Sigmoid colon (tissue), 7 donors: ENCODE measurements around the gene EFCAB8. TPM values are rescaled to one million over a fixed set of nuclear protein-coding genes. Genes with fewer than 3 reads are reported as not detected.

ENCODE experiments used
- DNase-seq: peaks from one replicate; pipeline ENCODE4 v3.0.0-alpha.2; 2019
- H3K27ac ChIP-seq, 4 donors: fragments of 200-600 bp; sonication (generic); one replicate each; pipeline ENCODE4 v1.5.1; 2016 to 2019; ENCODE audit warnings: mild to moderate bottlenecking in 1 of 4
- H3K27me3 ChIP-seq, 3 donors: fragments of 200-600 bp; sonication (generic); one replicate each; pipeline ENCODE4 v1.5.1; 2019; ENCODE audit warnings: mild to moderate bottlenecking in 1 of 3
- H3K36me3 ChIP-seq, 4 donors: fragments of 200-600 bp; sonication (generic); one replicate each; pipeline ENCODE4 v1.5.1; 2016 to 2019
- H3K4me1 ChIP-seq, 4 donors: fragments of 200-600 bp; sonication (generic); one replicate each; pipeline ENCODE4 v1.5.1; 2017 to 2019
- H3K4me3 ChIP-seq, 4 donors: fragments of 200-600 bp; sonication (generic); one replicate each; pipeline ENCODE4 v1.5.1; 2017 to 2019; ENCODE audit warnings: mild to moderate bottlenecking in 2 of 4, moderate library complexity in 1 of 4
- H3K9me3 ChIP-seq, 4 donors: fragments of 200-600 bp in 3 of 4; sonication (generic) in 3 of 4; one replicate each; pipeline versions ENCODE4 v1.5.1 to v1.6.1; 2013 to 2019
- EP300 ChIP-seq, 4 donors: sonication (generic); formaldehyde crosslinking; IDR thresholded peaks; one replicate each; pipeline ENCODE4 v1.6.1; 2017; ENCODE audit warnings: antibody characterized with exemption in 4 of 4
- POLR2A ChIP-seq, 2 donors: fragments of 450-650 bp; IDR thresholded peaks; one replicate each; pipeline ENCODE4 v1.6.1; 2016; ENCODE audit warnings: antibody characterized with exemption in 2 of 2, mild to moderate bottlenecking in 2 of 2, moderate library complexity in 2 of 2
- POLR2AphosphoS5 ChIP-seq, 4 donors: sonication (generic); formaldehyde crosslinking; IDR thresholded peaks; one replicate each; pipeline ENCODE4 v1.6.1; 2017; ENCODE audit warnings: antibody characterized with exemption in 4 of 4
- WGBS, 2 donors: extraction: QIAGEN DNeasy Blood & Tissue Kit; methylation state at CpG; one replicate each; pipeline ENCODE4 v1.1.7; 2013; 5-methylcytosine and 5-hydroxymethylcytosine counted together
- intact Hi-C: fragments of 100-400 bp; cut with DNase I; formaldehyde crosslinking; loops from one replicate; pipeline ENCODE4 v1.15.1; 2023
- polyA plus RNA-seq, 3 donors: library from polyadenylated mRNA; stranded (reverse); fragments of 200-250 nt; gene quantifications; one replicate each; pipeline ENCODE4 v1.2.3, GENCODE V29; 2013
- total RNA-seq, 4 donors: library from RNA; depleted of rRNA; stranded (reverse); fragments of >200 nt; gene quantifications; one replicate each; pipeline ENCODE4 v1.1.0, GENCODE V29; 2016
- TF ChIP-seq, protein P1 (sequence below), 4 experiments: fragments of 450-650 bp in 3 of 4; fragments of 200-600 bp in 1 of 4; IDR thresholded peaks; one replicate each; pipeline ENCODE4 v1.5.1; 2016 to 2019; ENCODE audit warnings: antibody characterized with exemption in 4 of 4, mild to moderate bottlenecking in 3 of 4, moderate library complexity in 2 of 4
- donor health status: healthy with polysubstance abuse.
- donor health status: Bipolar disorder and iron deficiency.
- donor health status: healthy.

Gene EFCAB8
- total and polyA plus RNA-seq, 7 donors, result 0.06 to 0.83 (median 0.60) TPM; not detected in 3

DNA sequence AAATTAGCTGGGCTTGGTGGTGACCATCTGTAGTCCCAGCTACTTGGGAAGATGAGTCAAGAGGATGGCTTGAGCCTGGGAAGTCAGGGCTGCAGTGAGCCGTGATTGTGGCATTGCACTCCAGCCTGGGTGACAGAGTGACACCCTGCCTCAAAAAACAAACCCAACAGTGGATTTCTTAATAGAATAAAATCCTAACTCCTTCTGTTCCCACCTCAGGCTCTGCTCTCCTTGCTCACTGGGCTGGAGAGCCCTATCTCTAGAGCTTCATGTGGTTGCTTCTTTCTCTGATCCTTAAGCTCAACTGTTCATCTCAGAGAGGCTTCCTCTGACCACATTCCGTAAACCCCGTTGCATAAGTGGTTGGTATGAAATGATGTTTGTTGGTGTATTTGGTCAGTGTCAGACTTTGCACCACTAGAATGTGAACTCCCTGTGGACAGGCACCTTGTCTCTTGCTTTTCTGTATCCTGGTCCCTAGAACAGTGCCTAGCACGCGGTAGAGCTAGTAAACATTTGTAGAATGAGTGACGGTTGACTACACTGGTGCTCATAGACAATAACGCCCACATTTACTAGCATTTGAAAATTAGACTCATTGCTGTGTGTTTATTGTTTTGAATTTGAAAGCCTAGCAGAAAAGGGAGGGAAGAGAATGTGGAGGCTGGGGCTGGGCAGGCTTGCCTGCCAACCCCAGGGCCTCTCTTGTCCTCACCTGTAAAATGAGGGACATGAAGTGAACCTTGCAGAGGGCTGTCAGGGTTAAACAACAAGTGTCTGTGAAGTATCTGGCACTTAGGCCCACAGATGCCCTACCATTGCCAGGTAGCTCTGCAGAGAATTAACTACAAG lies 34.8 kb upstream of the EFCAB8 start:
- WGBS, 2 donors, result 84 to 88% methylated on average over 7 of the region's 7 CpGs
- peaks cover 5 to 23% (median 14%) of the 10 kb centered on the region in 4 donors for H3K36me3 ChIP-seq
- H3K4me3 ChIP-seq, result no peak overlapping the region
- TF ChIP-seq POLR2A (IDR thresholded peaks at IDR 0.05) (no peak), EP300 (IDR thresholded peaks at IDR 0.05) (no peak), POLR2AphosphoS5 (IDR thresholded peaks at IDR 0.05) (no peak)
- TF ChIP-seq, protein P1, sequence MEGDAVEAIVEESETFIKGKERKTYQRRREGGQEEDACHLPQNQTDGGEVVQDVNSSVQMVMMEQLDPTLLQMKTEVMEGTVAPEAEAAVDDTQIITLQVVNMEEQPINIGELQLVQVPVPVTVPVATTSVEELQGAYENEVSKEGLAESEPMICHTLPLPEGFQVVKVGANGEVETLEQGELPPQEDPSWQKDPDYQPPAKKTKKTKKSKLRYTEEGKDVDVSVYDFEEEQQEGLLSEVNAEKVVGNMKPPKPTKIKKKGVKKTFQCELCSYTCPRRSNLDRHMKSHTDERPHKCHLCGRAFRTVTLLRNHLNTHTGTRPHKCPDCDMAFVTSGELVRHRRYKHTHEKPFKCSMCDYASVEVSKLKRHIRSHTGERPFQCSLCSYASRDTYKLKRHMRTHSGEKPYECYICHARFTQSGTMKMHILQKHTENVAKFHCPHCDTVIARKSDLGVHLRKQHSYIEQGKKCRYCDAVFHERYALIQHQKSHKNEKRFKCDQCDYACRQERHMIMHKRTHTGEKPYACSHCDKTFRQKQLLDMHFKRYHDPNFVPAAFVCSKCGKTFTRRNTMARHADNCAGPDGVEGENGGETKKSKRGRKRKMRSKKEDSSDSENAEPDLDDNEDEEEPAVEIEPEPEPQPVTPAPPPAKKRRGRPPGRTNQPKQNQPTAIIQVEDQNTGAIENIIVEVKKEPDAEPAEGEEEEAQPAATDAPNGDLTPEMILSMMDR (IDR thresholded peaks at IDR 0.05), result no peak
- DNase-seq, result no peak
- H3K9me3 ChIP-seq, result no peaks in the 10 kb centered on the region
- no peaks in the 10 kb centered on the region for H3K27me3 ChIP-seq
- intact Hi-C loops, result loop anchor here (5.0 kb wide), 1 partner anchor 53 kb away; no protein-coding TSS in a partner anchor
- peaks cover 0 to 66% (median 53%) of the 10 kb centered on the region in 4 donors for H3K4me1 ChIP-seq
- peak overlapping the region; percentile 14 to 97 (median 68) for H3K27ac ChIP-seq

DNA sequence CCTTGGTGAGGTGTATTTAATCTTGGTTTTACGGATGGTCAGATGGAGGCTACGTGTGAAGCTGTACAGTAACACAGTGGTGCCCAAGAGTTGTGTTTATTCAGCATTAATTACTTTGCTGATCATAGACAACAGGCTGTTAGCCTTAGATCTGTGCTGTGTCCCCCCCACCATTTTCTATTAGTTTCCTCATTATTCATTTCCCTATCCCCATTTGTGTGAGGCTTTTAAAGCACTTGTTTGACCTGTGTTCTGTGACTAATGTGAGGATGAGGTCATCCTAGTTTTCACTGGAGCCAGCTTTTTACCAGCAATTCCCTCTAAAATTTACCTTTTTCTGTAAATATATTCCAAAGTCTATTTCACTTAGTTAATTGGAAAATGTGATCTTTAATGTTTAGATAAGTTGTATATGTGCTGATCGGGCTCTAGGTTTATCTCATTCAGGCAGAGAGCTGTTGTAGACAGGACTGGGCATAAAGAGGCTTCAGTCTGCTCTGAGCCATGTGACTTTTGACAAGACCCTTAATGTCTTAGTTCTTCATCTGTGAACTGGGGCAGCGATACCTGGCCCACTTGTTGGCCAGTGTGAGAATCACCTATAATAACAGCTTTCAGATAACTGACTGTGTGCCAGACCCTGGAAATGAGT lies 30.6 kb upstream of the EFCAB8 start:
- H3K9me3 ChIP-seq, result no peaks in the 10 kb centered on the region
- H3K27ac ChIP-seq, result peak overlapping the region in 3 of 4 donors; percentile 67 to 78 (median 69)
- H3K4me3 ChIP-seq, result no peak overlapping the region
- peaks cover 5 to 23% (median 14%) of the 10 kb centered on the region in 4 donors for H3K36me3 ChIP-seq
- intact Hi-C loops, result no loop called here
- TF ChIP-seq, protein P1 (IDR thresholded peaks at IDR 0.05), result no peak
- TF ChIP-seq POLR2A (IDR thresholded peaks at IDR 0.05) (no peak), POLR2AphosphoS5 (IDR thresholded peaks at IDR 0.05) (no peak), EP300 (IDR thresholded peaks at IDR 0.05) (no peak)
- H3K4me1 ChIP-seq, result peaks cover 0 to 65% (median 46%) of the 10 kb centered on the region in 4 donors
- DNase-seq, result peak; percentile 2
- H3K27me3 ChIP-seq, result no peaks in the 10 kb centered on the region
- WGBS, 2 donors, result 89 to 92% methylated on average over 4 of the region's 4 CpGs

DNA sequence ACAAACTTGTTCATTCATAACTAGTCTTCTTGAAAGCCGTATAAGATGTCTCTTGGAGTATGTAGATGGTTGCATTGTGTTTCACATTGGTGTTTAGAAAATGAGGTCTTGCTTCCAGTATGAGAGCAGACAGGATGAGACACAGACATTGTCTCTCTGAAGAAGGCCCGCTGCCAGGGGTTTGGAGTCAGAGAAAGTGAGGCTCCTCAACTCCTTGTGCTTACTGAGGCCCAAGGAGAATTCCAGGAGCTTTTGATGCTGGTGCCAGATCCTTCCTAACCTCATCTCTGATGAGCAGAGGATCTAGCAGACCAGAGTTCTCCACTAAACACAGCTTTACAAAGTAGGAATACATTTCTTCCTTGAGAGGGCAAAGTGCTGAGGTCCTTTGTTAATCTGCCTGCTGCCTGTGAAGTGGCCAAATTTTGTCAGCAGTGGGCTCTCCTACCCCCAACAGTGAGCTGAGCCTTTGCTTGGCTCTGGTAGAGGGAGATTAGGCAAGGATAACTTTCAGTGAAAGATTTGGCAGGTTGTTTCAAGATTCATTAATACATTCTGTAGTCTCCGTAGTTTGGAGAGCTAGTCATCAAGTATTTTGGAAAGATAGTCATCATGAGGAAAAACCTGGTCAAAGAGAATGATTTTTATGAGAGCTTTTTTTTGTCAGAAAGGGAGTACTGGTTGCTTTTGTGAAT lies 29.3 kb upstream of the EFCAB8 start:
- intact Hi-C loops, result no loop called here
- Histone ChIP-seq H3K9me3 (no peaks in the 10 kb centered on the region), H3K36me3 (peaks cover 5 to 32% (median 19%) of the 10 kb centered on the region in 4 donors), H3K27me3 (no peaks in the 10 kb centered on the region), H3K27ac (peak overlapping the region; percentile 67 to 78 (median 71)), H3K4me1 (peaks cover 0 to 62% (median 40%) of the 10 kb centered on the region in 4 donors), H3K4me3 (no peak overlapping the region)
- WGBS, 2 donors, result 77 to 84% methylated on average over 3 of the region's 3 CpGs
- DNase-seq, result peak; percentile 78
- TF ChIP-seq POLR2AphosphoS5 (IDR thresholded peaks at IDR 0.05) (peak in 1 of 4 donors; percentile 7), EP300 (IDR thresholded peaks at IDR 0.05) (no peak), POLR2A (IDR thresholded peaks at IDR 0.05) (no peak)
- TF ChIP-seq, protein P1 (IDR thresholded peaks at IDR 0.05), result no peak

DNA sequence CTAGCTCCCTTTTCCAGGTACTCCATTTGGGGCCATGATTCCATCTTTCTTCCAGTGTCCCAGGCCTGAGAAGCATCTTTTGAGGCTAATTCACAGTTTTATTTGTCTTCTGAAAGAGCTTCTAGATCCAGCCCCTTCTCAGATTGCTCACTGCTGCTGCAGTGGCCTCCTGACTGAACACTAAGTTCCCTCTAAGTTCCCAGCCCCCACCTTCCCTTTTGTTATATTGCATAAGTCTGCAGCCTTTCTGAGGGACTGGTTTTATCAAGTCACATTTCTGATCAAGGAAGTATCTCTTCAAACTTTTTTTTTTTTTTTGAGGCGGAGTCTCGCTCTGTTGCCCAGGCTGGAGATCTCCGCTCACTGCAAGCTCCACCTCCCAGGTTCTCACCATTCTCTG lies 28.3 kb upstream of the EFCAB8 start:
- Histone ChIP-seq H3K36me3 (peaks cover 5 to 41% (median 20%) of the 10 kb centered on the region in 4 donors), H3K27ac (peak overlapping the region; percentile 67 to 78 (median 71)), H3K27me3 (no peaks in the 10 kb centered on the region), H3K4me3 (no peak overlapping the region), H3K4me1 (peaks cover 0 to 53% (median 35%) of the 10 kb centered on the region in 4 donors), H3K9me3 (no peaks in the 10 kb centered on the region)
- 86 to 94% methylated on average over 3 of the region's 3 CpGs for WGBS, 2 donors
- TF ChIP-seq POLR2AphosphoS5 (IDR thresholded peaks at IDR 0.05), result peak in 1 of 4 donors; percentile 31
- TF ChIP-seq EP300 (IDR thresholded peaks at IDR 0.05), result no peak
- TF ChIP-seq, protein P1 (IDR thresholded peaks at IDR 0.05), result no peak
- DNase-seq, result no peak
- intact Hi-C loops, result no loop called here
